ENCODE results near the gene THSD7B. TPM values are rescaled to one million over a fixed set of nuclear protein-coding genes. Genes with fewer than 3 reads are reported as not detected.

The THSD7B gene
- total and polyA plus RNA-seq, 2 donors from 2014 or later, result 0.34 to 0.85 TPM

GRCh38 chr2:137511526-137511925 lies 746.2 kb downstream of the THSD7B start:
- FAIRE-seq (no peak), DNase-seq (no peak)
- H3K9me3 ChIP-seq (ENCODE audit: control insufficient read depth in 2 of 3, insufficient read depth in 1 of 3, low read length in 3 of 3), result no peaks in the 10 kb centered on the region

GRCh38 chr2:137521653-137522619 lies 756.6 kb downstream of the THSD7B start:
- Histone ChIP-seq H3K36me3 (ENCODE audit: control insufficient read depth in 2 of 3, insufficient read depth in 3 of 3, low read length in 3 of 3) (no peaks in the 10 kb centered on the region), H3K4me1 (ENCODE audit: control insufficient read depth in 2 of 3, insufficient read depth in 2 of 3, low read depth in 1 of 3, low read length in 3 of 3) (no peaks in the 10 kb centered on the region), H3K9me3 (ENCODE audit: control insufficient read depth in 2 of 3, insufficient read depth in 1 of 3, low read length in 3 of 3) (no peaks in the 10 kb centered on the region), H3K4me3 (ENCODE audit: low read length in 3 of 3) (no peak overlapping the region), H3K27me3 (ENCODE audit: control insufficient read depth, insufficient read depth, low read length) (no peaks in the 10 kb centered on the region), H3K9ac (ENCODE audit: low read length in 3 of 3) (no peak overlapping the region), H3K27ac (ENCODE audit: low read depth in 2 of 2, low read length in 2 of 2) (no peak overlapping the region)
- TF ChIP-seq CTCF (IDR thresholded peaks at IDR 0.05; ENCODE audit: borderline replicate concordance, extremely low read depth, insufficient read depth), result no peak
- intact Hi-C loops (cut with DNase I), result no loop called here
- FAIRE-seq (no peak), DNase-seq (no peak)

More at GRCh38 chr2:137511526-137511925, 746.2 kb downstream of the THSD7B start:
- Histone ChIP-seq H3K4me1 (ENCODE audit: control insufficient read depth in 2 of 3, insufficient read depth in 2 of 3, low read depth in 1 of 3, low read length in 3 of 3) (no peaks in the 10 kb centered on the region), H3K4me3 (ENCODE audit: low read length in 3 of 3) (no peak overlapping the region), H3K9ac (ENCODE audit: low read length in 3 of 3) (no peak overlapping the region), H3K36me3 (ENCODE audit: control insufficient read depth in 2 of 3, insufficient read depth in 3 of 3, low read length in 3 of 3) (no peaks in the 10 kb centered on the region), H3K27ac (ENCODE audit: low read depth in 2 of 2, low read length in 2 of 2) (no peak overlapping the region), H3K27me3 (ENCODE audit: control insufficient read depth, insufficient read depth, low read length) (no peaks in the 10 kb centered on the region)
- TF ChIP-seq CTCF (IDR thresholded peaks at IDR 0.05; ENCODE audit: borderline replicate concordance, extremely low read depth, insufficient read depth), result no peak
- intact Hi-C loops (cut with DNase I), result no loop called here

GRCh38 chr2:137522620-137523011 lies 757.3 kb downstream of the THSD7B start:
- FAIRE-seq (no peak), DNase-seq (no peak)
- no peaks in the 10 kb centered on the region for H3K4me1 ChIP-seq (ENCODE audit: control insufficient read depth in 2 of 3, insufficient read depth in 2 of 3, low read depth in 1 of 3, low read length in 3 of 3)
- intact Hi-C loops (cut with DNase I), result no loop called here
- no peaks in the 10 kb centered on the region for H3K27me3 ChIP-seq (ENCODE audit: control insufficient read depth, insufficient read depth, low read length)
- no peak for TF ChIP-seq CTCF (IDR thresholded peaks at IDR 0.05; ENCODE audit: borderline replicate concordance, extremely low read depth, insufficient read depth)
- no peak overlapping the region for H3K9ac ChIP-seq (ENCODE audit: low read length in 3 of 3)
- no peak overlapping the region for H3K27ac ChIP-seq (ENCODE audit: low read depth in 2 of 2, low read length in 2 of 2)
- no peaks in the 10 kb centered on the region for H3K36me3 ChIP-seq (ENCODE audit: control insufficient read depth in 2 of 3, insufficient read depth in 3 of 3, low read length in 3 of 3)
- H3K9me3 ChIP-seq (ENCODE audit: control insufficient read depth in 2 of 3, insufficient read depth in 1 of 3, low read length in 3 of 3), result no peaks in the 10 kb centered on the region
- no peak overlapping the region for H3K4me3 ChIP-seq (ENCODE audit: low read length in 3 of 3)
